A673 (cell line): ENCODE measurements around the gene GPR21. TPM values are rescaled to one million over a fixed set of nuclear protein-coding genes. Genes with fewer than 3 reads are reported as not detected.

Experiments
- BruUV-seq: library from RNA; stranded (reverse); fragments of 400-500 nt; replicated peaks from 2 replicates; lab custom pipeline; 2021; lab: Mats Ljungman, UMichigan
- CTCF ChIA-PET: fragments of 300-600 bp; sonication (Branson Sonifier 250); formaldehyde crosslinking; loops from one replicate; lab custom pipeline; 2022; ENCODE audit warnings: antibody characterized with exemption; lab: Charles Lee
- POLR2A ChIA-PET: fragments of 300-600 bp; sonication (Branson Sonifier 250); formaldehyde crosslinking; loops from one replicate; lab custom pipeline; 2022; ENCODE audit warnings: antibody characterized with exemption; ENCODE audit not compliant: low non-redundant PET; lab: Charles Lee
- DNase-seq: peaks from one replicate; pipeline ENCODE4 v3.0.0-alpha.2; 2015; ENCODE audit warnings: low spot score
- H3K27ac ChIP-seq: fragments of 200-600 bp; sonication (generic); 2 replicates; pipeline ENCODE4 v1.5.1; 2016; ENCODE audit warnings: mixed run types, low read depth, mild to moderate bottlenecking, mixed read lengths, antibody characterized with exemption, low read length; ENCODE audit not compliant: poor library complexity, severe bottlenecking
- H3K27me3 ChIP-seq: fragments of 200-600 bp; sonication (generic); replicated peaks from 2 replicates; pipeline ENCODE4 v1.6.1; 2017; ENCODE audit warnings: mixed run types, low read depth, mild to moderate bottlenecking, mixed read lengths, antibody characterized with exemption, low read length; ENCODE audit not compliant: insufficient read depth, poor library complexity
- H3K36me3 ChIP-seq: fragments of 200-600 bp; sonication (generic); 2 replicates; pipeline ENCODE4 v1.6.1; 2016; ENCODE audit warnings: mixed run types, mild to moderate bottlenecking, mixed read lengths, antibody characterized with exemption, low read length; ENCODE audit not compliant: insufficient read depth, poor library complexity, severe bottlenecking
- H3K4me1 ChIP-seq: fragments of 200-600 bp; sonication (generic); 2 replicates; pipeline ENCODE4 v1.6.1; 2017; ENCODE audit warnings: mixed run types, mild to moderate bottlenecking, mixed read lengths, antibody characterized with exemption, low read length; ENCODE audit not compliant: insufficient read depth, poor library complexity, severe bottlenecking
- H3K4me3 ChIP-seq: fragments of 200-600 bp; sonication (generic); 2 replicates; pipeline ENCODE4 v1.5.1; 2016; ENCODE audit warnings: low read depth, mixed run types, mild to moderate bottlenecking, mixed read lengths, low read length; ENCODE audit not compliant: poor library complexity, severe bottlenecking
- H3K9me3 ChIP-seq: fragments of 200-600 bp; sonication (generic); 2 replicates; pipeline ENCODE4 v1.6.1; 2016; ENCODE audit warnings: mixed run types, low read depth, mild to moderate bottlenecking, mixed read lengths, antibody characterized with exemption, low read length; ENCODE audit not compliant: poor library complexity, severe bottlenecking
- EZH2 ChIP-seq: fragments of 200-600 bp; sonication (generic); IDR thresholded peaks from 2 replicates; pipeline ENCODE4 v1.6.1; 2017; ENCODE audit warnings: borderline replicate concordance, low read depth, mild to moderate bottlenecking, mixed read lengths, antibody characterized with exemption, low read length; ENCODE audit not compliant: poor library complexity, severe bottlenecking
- intact Hi-C: fragments of 100-400 bp; cut with micrococcal nuclease; formaldehyde crosslinking; loops from one replicate; pipeline ENCODE4 v1.10.0; 2022; ENCODE audit not compliant: unreplicated experiment
- total RNA-seq: library from RNA; stranded (reverse); gene quantifications from 2 replicates; pipeline ENCODE4 v1.2.3, GENCODE V29; 2021
- TF ChIP-seq, protein P1 (sequence below): fragments of 300-800, 200-600 bp; sonication (generic); conservative IDR thresholded peaks from 2 replicates; pipeline ENCODE4 v1.5.1; 2017; ENCODE audit warnings: low read depth, mild to moderate bottlenecking, antibody characterized with exemption, low read length, moderate library complexity, mixed read lengths

Gene GPR21
- total RNA-seq, 1 experiment from 2014 or later, result not detected

DNA sequence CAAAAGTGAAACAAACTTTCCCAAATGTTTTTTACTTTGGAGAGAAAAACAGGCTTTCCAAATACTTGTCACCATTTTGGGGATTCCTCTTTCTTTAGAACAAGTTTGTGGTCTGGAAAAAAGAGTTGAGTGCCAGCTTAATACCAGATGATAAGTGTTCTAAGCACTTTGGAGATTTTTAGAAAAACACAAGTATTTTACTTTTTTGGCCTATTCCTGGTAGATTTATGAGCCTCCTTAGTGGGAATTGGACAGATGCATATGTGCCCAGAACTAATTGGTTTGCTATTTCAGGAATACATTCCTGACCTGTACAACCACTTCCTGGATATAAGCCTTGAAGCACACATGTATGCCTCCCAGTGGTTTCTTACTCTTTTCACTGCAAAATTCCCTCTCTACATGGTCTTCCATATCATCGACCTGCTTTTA is 40.5 kb downstream of the GPR21 start:
- H3K27ac ChIP-seq, result peak overlapping the region; percentile 64
- TF ChIP-seq, protein P1, sequence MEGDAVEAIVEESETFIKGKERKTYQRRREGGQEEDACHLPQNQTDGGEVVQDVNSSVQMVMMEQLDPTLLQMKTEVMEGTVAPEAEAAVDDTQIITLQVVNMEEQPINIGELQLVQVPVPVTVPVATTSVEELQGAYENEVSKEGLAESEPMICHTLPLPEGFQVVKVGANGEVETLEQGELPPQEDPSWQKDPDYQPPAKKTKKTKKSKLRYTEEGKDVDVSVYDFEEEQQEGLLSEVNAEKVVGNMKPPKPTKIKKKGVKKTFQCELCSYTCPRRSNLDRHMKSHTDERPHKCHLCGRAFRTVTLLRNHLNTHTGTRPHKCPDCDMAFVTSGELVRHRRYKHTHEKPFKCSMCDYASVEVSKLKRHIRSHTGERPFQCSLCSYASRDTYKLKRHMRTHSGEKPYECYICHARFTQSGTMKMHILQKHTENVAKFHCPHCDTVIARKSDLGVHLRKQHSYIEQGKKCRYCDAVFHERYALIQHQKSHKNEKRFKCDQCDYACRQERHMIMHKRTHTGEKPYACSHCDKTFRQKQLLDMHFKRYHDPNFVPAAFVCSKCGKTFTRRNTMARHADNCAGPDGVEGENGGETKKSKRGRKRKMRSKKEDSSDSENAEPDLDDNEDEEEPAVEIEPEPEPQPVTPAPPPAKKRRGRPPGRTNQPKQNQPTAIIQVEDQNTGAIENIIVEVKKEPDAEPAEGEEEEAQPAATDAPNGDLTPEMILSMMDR, result no peak
- no peak for TF ChIP-seq EZH2
- ChIA-PET POLR2A (no interaction called here), CTCF (interaction anchor here (0.7 kb wide), 1 partner anchor 236 kb away, joined by 3 read pairs; no protein-coding TSS in a partner anchor)
- peaks cover 33% of the 10 kb centered on the region for H3K36me3 ChIP-seq
- no TSS peak for BruUV-seq
- DNase-seq, result no peak
- no peak overlapping the region for H3K4me3 ChIP-seq
- peaks cover 60% of the 10 kb centered on the region for H3K4me1 ChIP-seq
- no peaks in the 10 kb centered on the region for H3K27me3 ChIP-seq
- no peaks in the 10 kb centered on the region for H3K9me3 ChIP-seq
- intact Hi-C loops, result no loop called here

DNA sequence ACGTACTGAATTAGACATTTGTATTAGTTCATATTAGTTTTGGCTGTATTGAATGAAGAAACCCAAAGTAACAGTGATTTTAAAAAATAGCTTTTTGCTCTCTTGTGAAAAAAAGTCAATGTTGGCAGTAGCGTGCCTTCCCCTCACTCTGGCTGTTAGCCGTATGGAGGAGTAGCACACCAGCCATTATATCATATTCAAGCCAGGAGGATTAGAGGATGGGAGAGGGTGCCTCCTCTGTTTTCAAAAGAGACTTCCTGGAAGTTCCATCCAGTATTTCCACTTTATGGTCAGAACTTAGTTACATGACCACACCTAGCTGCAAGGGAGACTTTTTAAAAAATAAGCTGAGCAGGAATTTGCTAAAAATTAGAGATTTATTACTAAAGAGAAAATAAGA is 41.2 kb downstream of the GPR21 start:
- DNase-seq, result no peak
- Histone ChIP-seq H3K36me3 (peaks cover 33% of the 10 kb centered on the region), H3K4me3 (no peak overlapping the region), H3K27ac (peak overlapping the region; percentile 64), H3K4me1 (peaks cover 60% of the 10 kb centered on the region), H3K9me3 (no peaks in the 10 kb centered on the region), H3K27me3 (no peaks in the 10 kb centered on the region)
- TF ChIP-seq, protein P1, result no peak
- TF ChIP-seq EZH2, result no peak
- no TSS peak for BruUV-seq
- POLR2A ChIA-PET, result no interaction called here
- CTCF ChIA-PET, result no interaction called here
- intact Hi-C loops, result no loop called here

DNA sequence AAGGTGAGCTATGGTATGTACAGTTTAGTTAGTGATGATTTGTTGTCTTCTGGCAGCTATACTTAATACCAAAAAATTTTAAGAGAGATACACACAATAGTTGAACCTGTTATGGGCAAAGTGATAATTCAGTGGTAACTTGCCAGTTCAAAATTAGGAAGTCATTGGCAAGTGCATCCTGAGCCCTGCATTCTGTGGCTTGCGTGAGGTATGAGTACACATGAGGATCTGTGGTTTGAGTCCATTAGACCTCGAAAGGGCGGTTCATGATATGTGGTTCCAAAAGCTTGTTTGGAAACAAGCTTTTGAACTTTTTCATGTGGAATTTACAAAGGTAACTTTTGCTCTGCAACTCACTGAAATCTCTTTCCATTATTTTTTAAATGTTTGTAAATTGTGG is 47.0 kb downstream of the GPR21 start:
- ChIA-PET POLR2A (no interaction called here), CTCF (interaction anchor here (0.8 to 1.4 kb wide), 3 partner anchors 255 to 269 kb away, joined by 3 read pairs; no protein-coding TSS in a partner anchor)
- BruUV-seq, result no TSS peak
- DNase-seq, result no peak
- Histone ChIP-seq H3K36me3 (peaks cover 44% of the 10 kb centered on the region), H3K4me3 (no peak overlapping the region), H3K9me3 (no peaks in the 10 kb centered on the region), H3K27me3 (no peaks in the 10 kb centered on the region), H3K27ac (peak overlapping the region; percentile 15), H3K4me1 (peaks cover 51% of the 10 kb centered on the region)
- intact Hi-C loops, result loop anchor here (10.0 kb wide), 1 partner anchor 616 kb away; no protein-coding TSS in a partner anchor
- no peak for TF ChIP-seq EZH2
- TF ChIP-seq, protein P1, result no peak
